Measurements from ENCODE around the gene DUSP15.
"Not testable (repeated sequence)": the region's sequence is repeated elsewhere in the genome, so short reads cannot be mapped to it uniquely, and the experiment has no call there.

DUSP15 gene

GRCh38 chr20:31824125-31824485, 46.2 kb downstream of the DUSP15 start:
- in situ Hi-C loops (cut with MboI; ENCODE audit: low sequenced_read_pairs): loop anchor here (10.0 kb wide), 1 partner anchor 261 kb away; no protein-coding TSS in a partner anchor

- in situ Hi-C loops (cut with MboI; ENCODE audit: low sequenced_read_pairs): loop anchor here (10.0 kb wide), 1 partner anchor 261 kb away; no protein-coding TSS in a partner anchor
These were observed 46.8 kb downstream of the DUSP15 start for GRCh38 chr20:31823360-31824124.

GRCh38 chr20:31822421-31823330, 47.7 kb downstream of the DUSP15 start:
- in situ Hi-C loops (cut with MboI; ENCODE audit: low sequenced_read_pairs): loop anchor here (10.0 kb wide), 1 partner anchor 262 kb away; no protein-coding TSS in a partner anchor

- in situ Hi-C loops (cut with MboI; ENCODE audit: low sequenced_read_pairs): loop anchor here (10.0 kb wide), 1 partner anchor 263 kb away; no protein-coding TSS in a partner anchor
These were observed 48.9 kb downstream of the DUSP15 start for GRCh38 chr20:31821427-31821826.

- in situ Hi-C loops (cut with MboI; ENCODE audit: low sequenced_read_pairs): loop anchor here (10.0 kb wide), 1 partner anchor 265 kb away; no protein-coding TSS in a partner anchor
These were observed 50.1 kb downstream of the DUSP15 start for GRCh38 chr20:31820228-31820627.

GRCh38 chr20:31819083-31819784, 51.1 kb downstream of the DUSP15 start, which contains the start of gene MYLK2:
Gene MYLK2 (plus strand): TSS chr20:31819356. CDS start chr20:31819581, 225 bp downstream.
- in situ Hi-C loops (cut with MboI; ENCODE audit: low sequenced_read_pairs): no loop called here

GRCh38 chr20:31818376-31818908, 51.9 kb downstream of the DUSP15 start:
- in situ Hi-C loops (cut with MboI; ENCODE audit: low sequenced_read_pairs): no loop called here

GRCh38 chr20:31817461-31817860, 52.9 kb downstream of the DUSP15 start:
- in situ Hi-C loops (cut with MboI; ENCODE audit: low sequenced_read_pairs): no loop called here

- in situ Hi-C loops (cut with MboI; ENCODE audit: low sequenced_read_pairs): no loop called here
These were observed 54.1 kb downstream of the DUSP15 start for GRCh38 chr20:31816221-31816620.

- in situ Hi-C loops (cut with MboI; ENCODE audit: low sequenced_read_pairs): no loop called here
These were observed 54.7 kb downstream of the DUSP15 start for GRCh38 chr20:31815408-31816188.

- in situ Hi-C loops (cut with MboI; ENCODE audit: low sequenced_read_pairs): not testable (repeated sequence)
These were observed 56.2 kb downstream of the DUSP15 start for GRCh38 chr20:31814142-31814541.

GRCh38 chr20:31813611-31814010, 56.7 kb downstream of the DUSP15 start:
- in situ Hi-C loops (cut with MboI; ENCODE audit: low sequenced_read_pairs): no loop called here

- in situ Hi-C loops (cut with MboI; ENCODE audit: low sequenced_read_pairs): no loop called here
These were observed 58.3 kb downstream of the DUSP15 start for GRCh38 chr20:31811796-31812728.

- in situ Hi-C loops (cut with MboI; ENCODE audit: low sequenced_read_pairs): no loop called here
These were observed 59.1 kb downstream of the DUSP15 start for GRCh38 chr20:31811198-31811597.

Data from HL-60/S4 treated with phorbol 12-myristate 13-acetate at 8.2 ng/mL for 4 days and 3 days (cell line).